ENCODE data around the gene IER3IP1.

GRCh38 chr18:47118981-47119380, 57.2 kb downstream of the IER3IP1 start:
- TF ChIP-seq POLR2A (IDR thresholded peaks at IDR 0.05; ENCODE audit: low read depth, low read length) (no peak), POLR2AphosphoS5 (IDR thresholded peaks at IDR 0.05; ENCODE audit: low read depth, low read length) (no peak), TAF1 (IDR thresholded peaks at IDR 0.05; ENCODE audit: low read depth, low read length) (no peak), SPI1 (IDR thresholded peaks at IDR 0.05; ENCODE audit: low read depth, low read length) (no peak), POU2F2 (IDR thresholded peaks at IDR 0.05; ENCODE audit: low read depth, low read length) (no peak), PAX5 (IDR thresholded peaks at IDR 0.05; ENCODE audit: insufficient read depth, low read length, severe bottlenecking) (no peak)

Data from GM12891 (cell line).